Measurements from ENCODE around the gene DNHD1. TPM values are rescaled to one million over a fixed set of nuclear protein-coding genes. Genes with fewer than 3 reads are reported as not detected.

Gene DNHD1, protein sequence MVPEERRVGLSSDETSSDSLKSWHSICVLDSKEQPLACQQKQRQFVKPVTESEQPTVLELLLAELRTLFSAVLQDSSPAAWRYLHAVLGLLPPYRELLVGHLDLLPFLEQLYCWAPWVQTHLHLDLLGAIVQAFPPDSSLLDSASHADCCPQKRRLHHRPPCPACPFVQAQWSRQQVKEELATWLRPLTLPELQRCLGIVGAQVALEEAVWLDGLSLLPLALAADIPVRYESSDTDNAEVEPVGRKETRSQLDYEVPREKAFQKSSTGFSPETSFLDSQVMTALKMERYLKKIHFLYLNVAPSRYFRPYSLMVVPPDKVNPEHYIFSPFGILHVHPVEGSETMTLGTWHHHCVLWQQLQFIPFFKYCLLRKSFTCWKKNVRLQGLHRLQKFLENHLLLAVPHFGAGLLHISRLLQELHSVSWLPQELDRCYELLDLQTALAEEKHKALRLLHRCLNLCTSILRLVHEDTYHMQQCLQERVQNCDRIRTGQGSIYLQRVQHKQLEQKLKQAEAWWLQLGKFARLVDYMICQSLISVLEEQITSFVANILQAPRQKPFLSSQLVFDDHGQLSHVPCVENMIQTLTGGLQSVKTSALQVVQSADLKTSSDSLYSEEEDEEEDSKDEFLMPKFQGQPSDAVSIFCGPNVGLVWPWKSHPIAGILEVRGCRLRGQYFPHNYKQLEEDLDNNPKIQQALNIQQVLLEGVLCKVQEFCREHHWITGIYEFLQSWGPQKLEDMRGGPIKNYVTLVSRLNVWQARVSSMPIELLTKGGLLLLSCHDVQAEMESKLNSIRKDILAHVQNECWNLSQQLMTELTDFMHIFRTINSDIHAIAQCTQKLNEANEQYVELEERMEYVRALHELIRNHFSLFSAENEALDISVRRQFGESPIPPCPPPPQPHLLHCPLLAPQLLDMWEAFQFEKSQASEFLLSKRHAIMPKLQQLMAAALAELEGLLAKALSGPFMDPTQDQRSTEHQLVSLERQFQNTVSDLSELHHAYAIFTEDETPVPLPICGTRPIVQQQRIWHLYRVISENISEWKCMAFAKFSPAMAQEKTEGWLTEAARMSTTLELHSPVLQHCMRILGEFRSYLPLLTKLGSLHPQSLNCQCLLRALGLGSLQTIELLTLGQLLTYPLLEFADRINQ (N-terminal part only)
- total RNA-seq (10 to 100 TPM in 1 of 4 donors, 1 to 10 TPM in 3; 5.4 to 10.9 (median 7.0) TPM), polyA plus RNA-seq (5.8 TPM)
- long read RNA-seq, donor 1, partial matches to known transcripts = 2 of 17 reads
- long read RNA-seq, donor 1, other reads (novel, unspliced or antisense) = 15 of 17 reads
- long read RNA-seq, donor 2, partial matches to known transcripts = 1 of 4 reads
- long read RNA-seq, donor 2, other reads (novel, unspliced or antisense) = 1 of 4 reads
- long read RNA-seq, donor 3, partial matches to known transcripts = 1 of 72 reads
- long read RNA-seq, donor 3, other reads (novel, unspliced or antisense) = 69 of 72 reads
- long read RNA-seq, donor 4, partial matches to known transcripts = 0 of 1 reads
- long read RNA-seq, donor 4, other reads (novel, unspliced or antisense) = 1 of 1 reads

- Histone ChIP-seq H3K9me3 (ENCODE audit: control insufficient read depth, low read length) (no peaks in the 10 kb centered on the region), H3K27me3 (ENCODE audit: control insufficient read depth, insufficient read depth) (no peaks in the 10 kb centered on the region), H3K4me3 (ENCODE audit: low read length) (no peak within 1 kb of the TSS), H3K4me1 (ENCODE audit: control insufficient read depth, insufficient read depth, low read length) (peaks cover 3% of the 10 kb centered on the region), H3K27ac (ENCODE audit: low read length) (no peak within 1 kb of the TSS)
- DNase-seq = peak; percentile 58 to 75 (median 74)
- ATAC-seq = peak; percentile 48 to 61
- WGBS = 46% methylated on average over 33 of the region's 33 CpGs
- intact Hi-C loops (cut with DNase I) = no loop called here
Observed at GRCh38 chr11:6497069-6497839, at the start of gene DNHD1. TSS of gene DNHD1 (plus strand) at chr11:6497280. CDS start at chr11:6498216, 936 bp downstream.

- Histone ChIP-seq H3K27me3 (ENCODE audit: control insufficient read depth, insufficient read depth) (no peaks in the 10 kb centered on the region), H3K27ac (ENCODE audit: low read length) (no peak overlapping the region), H3K9me3 (ENCODE audit: control insufficient read depth, low read length) (no peaks in the 10 kb centered on the region), H3K4me3 (ENCODE audit: low read length) (no peak overlapping the region), H3K4me1 (ENCODE audit: control insufficient read depth, insufficient read depth, low read length) (no peaks in the 10 kb centered on the region)
- intact Hi-C loops (cut with DNase I) = loop anchor here in 2 of 4 donors (10.0 kb wide), 1 partner anchor 56 kb away; no protein-coding TSS in a partner anchor
- ATAC-seq (no peak), DNase-seq (no peak)
- WGBS = 90% methylated on average over 3 of the region's 3 CpGs
Observed at GRCh38 chr11:6448574-6448973, 48.5 kb upstream of the DNHD1 start.

DNA sequence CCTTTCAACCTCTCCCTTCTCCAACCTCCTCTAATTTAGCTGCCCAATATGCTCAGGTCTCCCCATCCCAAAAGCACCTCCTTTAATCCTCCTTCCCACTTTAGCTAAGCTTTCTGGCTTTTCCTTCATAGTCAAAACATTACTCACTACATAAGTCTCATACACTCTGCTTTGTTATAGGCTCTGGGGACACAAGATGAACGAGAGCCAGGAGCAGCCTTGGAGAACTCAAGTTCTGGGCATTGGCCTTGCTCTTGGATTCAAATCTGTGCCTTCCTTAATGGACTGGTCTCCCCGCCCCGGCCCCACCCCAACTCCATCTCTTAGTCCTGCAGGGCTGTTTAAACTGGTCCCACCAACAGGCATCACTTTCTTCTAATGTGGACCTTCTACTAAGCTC is 44.9 kb upstream of the DNHD1 start:
- intact Hi-C loops (cut with DNase I) = no loop called here
- H3K4me1 ChIP-seq (ENCODE audit: control insufficient read depth, insufficient read depth, low read length) = no peaks in the 10 kb centered on the region
- peak in 2 of 3 donors; percentile 54 to 72 for DNase-seq
- peak; percentile 62 to 65 for ATAC-seq
- no peak overlapping the region for H3K27ac ChIP-seq (ENCODE audit: low read length)
- no peak overlapping the region for H3K4me3 ChIP-seq (ENCODE audit: low read length)
- WGBS = 69% methylated on average over 3 of the region's 3 CpGs
- H3K27me3 ChIP-seq (ENCODE audit: control insufficient read depth, insufficient read depth) = no peaks in the 10 kb centered on the region
- H3K9me3 ChIP-seq (ENCODE audit: control insufficient read depth, low read length) = no peaks in the 10 kb centered on the region

- DNase-seq = no peak
- no peaks in the 10 kb centered on the region for H3K9me3 ChIP-seq (ENCODE audit: control insufficient read depth, low read length)
- H3K27me3 ChIP-seq (ENCODE audit: control insufficient read depth, insufficient read depth) = no peaks in the 10 kb centered on the region
- no peaks in the 10 kb centered on the region for H3K4me1 ChIP-seq (ENCODE audit: control insufficient read depth, insufficient read depth, low read length)
- intact Hi-C loops (cut with DNase I) = no loop called here
- no peak overlapping the region for H3K27ac ChIP-seq (ENCODE audit: low read length)
- H3K4me3 ChIP-seq (ENCODE audit: low read length) = no peak overlapping the region
- WGBS = 93% methylated on average over 2 of the region's 2 CpGs
- ATAC-seq = no peak
Observed at GRCh38 chr11:6453152-6453551, 43.9 kb upstream of the DNHD1 start.

DNA sequence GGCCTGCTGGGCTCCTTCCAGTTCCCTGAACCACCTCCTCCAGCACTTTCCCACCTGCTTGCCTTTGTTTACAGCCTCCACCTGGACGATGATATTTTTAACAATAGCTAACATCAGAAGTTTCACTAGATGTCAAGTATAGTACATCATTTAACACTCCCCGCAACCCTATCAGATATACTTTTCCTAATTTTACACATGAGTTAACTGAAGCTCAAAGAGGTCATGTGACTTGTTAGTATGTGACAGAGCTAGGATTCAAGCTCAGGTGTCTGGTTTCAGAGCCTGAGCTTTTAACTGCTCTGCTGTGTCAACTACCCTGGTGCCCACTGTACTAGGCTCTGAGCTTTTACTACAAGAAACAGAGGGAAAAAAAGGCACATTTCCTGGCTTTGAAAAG is 42.0 kb upstream of the DNHD1 start:
- Histone ChIP-seq H3K27me3 (ENCODE audit: control insufficient read depth, insufficient read depth) (no peaks in the 10 kb centered on the region), H3K4me3 (ENCODE audit: low read length) (no peak overlapping the region), H3K9me3 (ENCODE audit: control insufficient read depth, low read length) (no peaks in the 10 kb centered on the region), H3K27ac (ENCODE audit: low read length) (no peak overlapping the region), H3K4me1 (ENCODE audit: control insufficient read depth, insufficient read depth, low read length) (no peaks in the 10 kb centered on the region)
- ATAC-seq (no peak), DNase-seq (no peak)
- intact Hi-C loops (cut with DNase I) = no loop called here
- WGBS = 67% methylated on average over 2 of the region's 2 CpGs

- no peak overlapping the region for H3K27ac ChIP-seq (ENCODE audit: low read length)
- WGBS = 97% methylated on average over 56 of the region's 56 CpGs
- H3K4me1 ChIP-seq (ENCODE audit: control insufficient read depth, insufficient read depth, low read length) = no peaks in the 10 kb centered on the region
- no peaks in the 10 kb centered on the region for H3K9me3 ChIP-seq (ENCODE audit: control insufficient read depth, low read length)
- intact Hi-C loops (cut with DNase I) = no loop called here
- no peaks in the 10 kb centered on the region for H3K27me3 ChIP-seq (ENCODE audit: control insufficient read depth, insufficient read depth)
- DNase-seq = peak in 1 of 3 donors; percentile 55
- no peak overlapping the region for H3K4me3 ChIP-seq (ENCODE audit: low read length)
- ATAC-seq = no peak
Observed at GRCh38 chr11:6456361-6457073, 40.6 kb upstream of the DNHD1 start.

DNA sequence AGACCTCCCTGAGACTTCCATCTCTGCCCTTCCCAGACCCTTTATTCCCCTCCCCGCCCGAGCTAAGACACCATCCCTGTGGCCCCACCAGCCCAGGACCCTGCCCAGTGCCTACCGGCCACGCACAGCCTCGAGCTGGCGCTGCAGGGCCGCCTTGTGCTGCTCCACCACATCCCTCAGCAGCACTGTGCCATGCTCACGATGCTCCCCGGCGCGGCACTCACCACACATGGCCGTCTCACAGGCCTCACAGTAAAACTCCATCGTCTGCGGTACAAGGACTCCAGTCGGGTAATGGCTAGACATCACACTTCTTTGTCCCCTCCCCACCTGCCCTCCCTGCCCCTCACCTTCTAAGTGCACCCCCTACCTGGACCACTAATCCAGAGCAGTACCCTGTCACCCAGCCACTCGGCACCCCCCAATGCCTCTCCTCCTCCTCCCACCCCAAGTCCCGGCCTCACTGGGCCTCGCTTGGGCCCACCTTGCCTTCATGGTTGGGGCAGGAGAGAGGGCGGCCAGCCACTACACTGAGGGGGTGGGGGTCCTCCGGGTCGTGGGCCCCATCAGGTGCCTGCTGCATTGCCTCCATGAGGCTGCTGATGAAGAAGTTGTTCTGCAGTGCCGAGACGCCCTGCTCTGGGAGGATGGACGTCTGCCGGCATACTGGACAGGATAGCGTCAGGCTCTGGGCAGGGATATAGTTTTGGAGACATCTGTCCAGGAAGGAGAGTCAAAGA is 39.3 kb upstream of the DNHD1 start:
- no peaks in the 10 kb centered on the region for H3K9me3 ChIP-seq (ENCODE audit: control insufficient read depth, low read length)
- H3K27me3 ChIP-seq (ENCODE audit: control insufficient read depth, insufficient read depth) = no peaks in the 10 kb centered on the region
- WGBS = 95% methylated on average over 26 of the region's 26 CpGs
- ATAC-seq (peak in 1 of 2 donors; percentile 35), DNase-seq (no peak)
- no peak overlapping the region for H3K27ac ChIP-seq (ENCODE audit: low read length)
- H3K4me1 ChIP-seq (ENCODE audit: control insufficient read depth, insufficient read depth, low read length) = no peaks in the 10 kb centered on the region
- intact Hi-C loops (cut with DNase I) = no loop called here
- no peak overlapping the region for H3K4me3 ChIP-seq (ENCODE audit: low read length)

DNA sequence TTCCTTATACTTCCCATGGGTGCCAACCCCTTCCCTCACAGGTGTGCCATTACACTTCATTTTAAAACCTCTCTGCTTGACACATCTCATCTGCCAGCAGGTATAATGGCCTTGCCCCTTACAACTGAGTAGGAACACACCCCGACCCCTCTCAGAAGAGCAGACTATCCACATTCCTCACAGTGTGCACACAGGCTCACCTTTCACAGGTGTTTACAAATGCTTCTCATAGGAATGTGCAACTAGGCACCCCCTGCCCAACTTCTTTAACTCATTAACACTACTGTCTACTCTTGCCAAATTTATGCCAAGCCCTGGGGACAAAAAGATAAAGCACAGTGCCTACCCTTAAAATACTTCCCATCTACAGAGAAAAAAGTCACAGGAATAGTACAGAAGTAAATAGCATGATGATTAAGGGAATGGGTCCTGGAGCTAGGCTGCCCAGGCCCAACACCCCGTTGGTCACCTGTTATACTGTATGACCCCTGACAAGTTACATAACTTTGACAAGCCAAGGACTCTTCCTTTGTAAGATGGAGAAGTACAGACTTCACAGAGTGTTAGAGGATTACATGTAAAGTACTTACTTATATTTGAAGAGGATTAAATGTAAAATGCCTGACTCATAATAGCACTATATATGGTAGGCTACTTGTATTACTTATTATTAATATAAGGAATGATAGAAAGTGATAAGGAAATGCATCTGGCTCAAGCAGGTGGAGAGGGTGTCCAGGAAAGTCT is 38.6 kb upstream of the DNHD1 start:
- no peaks in the 10 kb centered on the region for H3K4me1 ChIP-seq (ENCODE audit: control insufficient read depth, insufficient read depth, low read length)
- 86% methylated on average over 2 of the region's 2 CpGs for WGBS
- ATAC-seq (no peak), DNase-seq (no peak)
- no peaks in the 10 kb centered on the region for H3K27me3 ChIP-seq (ENCODE audit: control insufficient read depth, insufficient read depth)
- H3K4me3 ChIP-seq (ENCODE audit: low read length) = no peak overlapping the region
- H3K27ac ChIP-seq (ENCODE audit: low read length) = no peak overlapping the region
- H3K9me3 ChIP-seq (ENCODE audit: control insufficient read depth, low read length) = no peaks in the 10 kb centered on the region
- intact Hi-C loops (cut with DNase I) = no loop called here

DNA sequence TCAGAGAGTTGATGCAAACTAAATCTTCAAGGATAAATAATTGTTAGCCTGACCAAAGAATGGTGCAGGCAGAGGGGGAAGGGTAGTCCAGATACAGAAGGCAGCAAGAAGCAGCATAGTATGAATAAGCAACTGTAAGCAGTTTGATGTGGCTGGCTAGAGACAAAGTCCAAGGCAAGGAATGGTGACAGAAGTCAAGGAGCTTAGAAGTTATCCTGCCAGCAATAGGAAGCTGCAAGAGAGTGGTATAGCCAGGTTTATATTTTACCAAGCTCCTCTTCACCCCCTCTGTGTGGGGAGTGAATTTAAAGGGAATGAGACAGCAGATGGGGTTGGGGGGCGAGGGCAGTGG is 38.0 kb upstream of the DNHD1 start:
- ATAC-seq (no peak), DNase-seq (no peak)
- H3K27ac ChIP-seq (ENCODE audit: low read length) = no peak overlapping the region
- H3K4me3 ChIP-seq (ENCODE audit: low read length) = no peak overlapping the region
- 94% methylated on average over 1 of the region's 1 CpG for WGBS
- no peaks in the 10 kb centered on the region for H3K27me3 ChIP-seq (ENCODE audit: control insufficient read depth, insufficient read depth)
- no peaks in the 10 kb centered on the region for H3K9me3 ChIP-seq (ENCODE audit: control insufficient read depth, low read length)
- intact Hi-C loops (cut with DNase I) = no loop called here
- H3K4me1 ChIP-seq (ENCODE audit: control insufficient read depth, insufficient read depth, low read length) = no peaks in the 10 kb centered on the region
